Measurements from ENCODE around the gene FGFR4. TPM values are rescaled to one million over a fixed set of nuclear protein-coding genes. Genes with fewer than 3 reads are reported as not detected.
A peak's percentile ranks its signal among the peaks of the same experiment; 100 is the strongest.

The FGFR4 gene
- total RNA-seq, 1 experiment from 2014 or later = 2.0 TPM

DNA sequence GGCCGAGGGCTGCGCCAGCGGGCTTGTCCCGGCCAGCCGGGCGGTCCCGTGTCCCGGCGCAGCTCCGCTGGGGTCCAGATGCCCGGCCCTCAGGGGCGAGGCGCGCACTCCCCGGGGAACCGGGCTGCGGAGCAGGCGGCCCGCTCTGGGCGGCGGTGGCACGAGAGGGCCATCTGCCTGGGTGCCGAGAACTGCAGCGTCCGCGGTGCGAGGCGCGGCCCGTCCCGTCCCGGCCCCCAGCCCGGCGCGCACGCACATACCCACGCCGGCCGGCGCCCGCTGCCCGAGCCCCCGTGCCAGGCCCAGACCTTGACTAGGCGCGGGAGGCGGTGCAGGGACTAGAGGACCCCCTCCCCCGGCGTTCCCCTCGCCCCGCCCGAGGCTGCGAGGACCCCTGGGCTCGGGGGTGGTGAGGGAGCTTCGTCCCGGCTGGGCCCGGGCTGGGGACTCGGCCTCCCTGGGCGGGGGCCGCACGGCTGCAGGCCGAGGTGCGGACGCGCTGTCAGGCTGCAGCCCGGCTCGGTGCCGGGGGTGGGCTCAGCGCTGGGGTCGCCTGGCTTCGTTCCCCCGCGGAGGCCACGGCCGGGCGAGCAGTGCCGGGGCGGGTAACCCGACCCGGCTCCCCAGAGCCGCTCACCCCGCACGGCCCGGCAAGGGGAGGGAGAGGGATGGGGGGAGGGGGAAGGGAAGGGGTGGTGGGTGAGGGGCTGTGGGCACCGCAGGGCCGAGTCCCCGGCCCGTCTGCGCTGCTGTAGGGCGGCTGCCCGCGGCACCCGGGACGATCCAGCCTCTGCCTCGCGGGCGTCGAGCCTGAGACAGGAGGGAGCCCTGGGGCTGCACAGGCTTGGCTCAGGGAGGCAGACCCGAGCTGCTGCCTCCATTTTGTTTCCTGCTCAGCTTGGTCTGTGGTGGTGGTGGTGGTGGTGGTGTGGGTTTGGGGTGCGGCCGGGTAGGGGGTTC, 45.7 kb downstream of the FGFR4 start:
- DNase-seq (ENCODE audit: low read depth) = no peak

DNA sequence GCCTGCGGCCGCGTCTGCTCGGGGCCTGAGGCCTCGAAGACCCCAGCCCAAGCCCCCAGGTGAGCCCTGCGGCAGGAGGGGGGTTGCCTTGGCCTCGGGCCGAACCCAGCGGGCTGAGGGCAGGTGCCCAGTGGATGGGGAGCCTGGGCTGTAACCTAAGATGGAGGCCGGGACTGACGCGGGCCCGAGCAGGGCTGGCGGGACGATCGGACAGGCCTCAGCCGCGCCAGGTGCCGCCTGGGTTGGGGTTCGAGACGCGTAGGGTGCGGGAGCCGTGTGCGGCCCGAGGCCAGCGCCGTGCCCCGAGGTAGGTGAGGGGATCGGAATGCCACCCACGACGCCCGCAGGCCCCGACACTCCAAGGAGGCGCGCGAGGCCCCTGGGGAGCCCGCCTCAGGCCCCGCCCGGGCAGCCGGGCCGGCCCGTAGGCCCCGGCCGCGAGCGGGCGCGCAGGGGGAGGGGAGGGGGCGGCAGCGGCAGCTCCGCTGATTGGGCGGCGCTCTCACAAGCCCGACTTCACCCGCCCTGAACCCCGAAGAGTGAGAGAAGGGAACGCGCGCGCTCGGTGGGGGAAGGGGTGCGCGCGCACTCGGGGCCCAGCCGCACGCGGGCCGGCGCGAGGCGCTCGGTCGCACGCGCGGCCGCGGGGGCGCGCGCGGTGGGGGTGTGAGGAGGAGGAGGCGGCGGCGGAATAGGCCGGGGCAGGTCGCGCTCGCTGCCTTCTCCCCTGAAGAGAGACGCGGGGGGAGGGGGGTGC, 46.6 kb downstream of the FGFR4 start, which contains the start of gene NSD1:
TSS of gene NSD1 (plus strand) at position 678 of the 757 bp plus-strand sequence. CDS start 1,331 bp downstream, outside the sequence.
- peak; percentile 70 for DNase-seq (ENCODE audit: low read depth)

DNA sequence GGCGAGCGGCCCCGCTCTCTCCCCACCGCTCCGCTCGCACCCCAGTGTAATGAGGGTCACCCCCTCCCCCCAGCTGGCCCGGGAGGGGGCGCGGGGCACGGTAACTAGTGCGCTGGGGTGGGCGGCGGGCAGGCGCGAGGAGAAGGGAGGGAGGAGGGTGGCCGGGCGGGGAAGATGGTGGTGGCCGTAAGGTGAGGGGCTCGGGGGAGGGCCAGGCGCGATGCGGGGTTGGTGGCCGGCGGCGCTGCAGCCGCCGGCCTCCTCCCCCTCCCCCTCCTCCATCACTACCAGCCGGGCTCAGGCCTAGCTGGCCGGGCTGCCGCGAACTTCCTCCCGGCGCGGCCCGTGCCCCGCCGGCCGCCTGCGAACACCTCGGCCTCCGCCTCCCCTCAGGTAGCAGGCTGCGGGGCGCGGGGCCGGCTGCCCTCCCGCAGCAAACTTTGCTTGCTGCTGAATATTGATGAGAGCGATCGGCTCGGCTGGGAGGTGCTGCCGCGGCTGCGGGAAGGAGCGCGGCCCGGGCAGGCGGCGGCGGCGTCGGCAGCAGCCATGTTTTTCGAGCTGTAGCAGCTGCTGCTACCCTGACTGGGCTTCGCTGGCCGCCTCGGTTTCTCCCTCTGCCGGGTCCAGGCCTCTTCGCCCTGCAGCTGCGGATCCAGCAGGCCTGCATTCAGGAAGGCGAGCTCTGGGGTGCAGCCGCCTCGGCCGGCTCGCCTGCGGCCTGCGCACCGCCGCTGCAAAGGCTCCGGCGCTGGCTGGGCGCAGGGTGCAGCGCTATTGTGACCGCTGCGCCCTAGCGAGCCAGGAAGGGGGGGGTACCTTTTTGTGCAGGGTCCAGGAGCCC, 47.4 kb downstream of the FGFR4 start:
- peak; percentile 37 for DNase-seq (ENCODE audit: low read depth)

DNA sequence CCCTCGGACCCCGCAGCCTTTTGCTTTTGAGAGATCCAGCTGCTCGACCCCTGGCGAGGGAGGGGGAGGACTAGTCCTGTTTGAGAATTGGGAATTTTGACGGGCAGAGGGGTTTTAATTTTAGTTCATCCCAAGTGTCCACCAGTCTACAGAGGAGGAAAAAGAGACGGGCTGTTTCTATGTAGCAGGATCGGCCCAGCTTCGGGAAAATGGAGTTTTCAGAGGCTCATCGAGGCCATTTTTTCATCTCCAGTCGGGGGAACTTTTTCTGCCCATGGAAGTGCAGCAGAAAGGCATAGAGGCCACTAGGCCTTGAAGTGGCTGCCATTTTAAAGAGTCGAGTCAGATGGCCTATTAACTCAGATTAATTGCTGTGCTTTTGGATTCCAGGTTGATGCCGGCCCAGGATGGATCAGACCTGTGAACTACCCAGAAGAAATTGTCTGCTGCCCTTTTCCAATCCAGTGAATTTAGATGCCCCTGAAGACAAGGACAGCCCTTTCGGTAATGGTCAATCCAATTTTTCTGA, 48.0 kb downstream of the FGFR4 start:
- no peak for DNase-seq (ENCODE audit: low read depth)

DNA sequence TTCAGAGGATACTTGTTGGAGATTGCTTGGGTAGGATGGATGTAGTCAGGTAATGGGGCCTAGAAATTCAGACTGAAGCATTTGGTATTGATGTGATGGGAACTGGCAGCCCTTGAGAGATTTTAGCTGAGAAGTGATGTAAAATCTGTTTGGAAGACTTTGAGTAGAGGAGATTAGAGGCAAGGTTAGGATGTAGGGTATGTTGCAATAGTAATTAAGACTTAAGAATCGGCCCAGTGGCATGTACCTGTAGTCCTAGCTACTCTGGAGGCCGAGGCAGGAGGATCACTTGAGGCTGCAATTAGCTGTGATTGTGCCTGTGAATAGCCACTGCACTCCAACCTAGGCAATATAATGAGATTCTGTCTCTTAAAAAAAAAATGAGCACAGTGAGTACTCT, 53.6 kb downstream of the FGFR4 start:
- DNase-seq (ENCODE audit: low read depth) = no peak

DNA sequence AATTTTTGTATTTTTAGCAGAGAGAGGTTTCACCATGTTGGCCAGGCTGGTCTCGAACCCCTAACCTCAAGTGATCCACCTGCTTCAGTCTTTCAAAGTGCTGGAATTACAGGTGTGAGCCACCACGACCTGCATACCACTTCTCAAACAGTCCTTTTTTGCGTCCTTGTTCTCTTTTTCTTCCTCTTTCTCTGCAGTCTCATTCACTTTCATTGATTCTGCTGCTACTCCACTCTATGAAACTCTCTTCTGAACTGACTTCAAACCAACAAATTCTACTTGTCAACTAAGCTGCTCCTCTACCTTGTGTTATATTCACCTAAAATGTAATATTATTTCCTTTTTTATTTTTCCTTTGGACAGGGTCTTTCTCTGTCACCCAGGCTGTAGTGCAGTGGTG, 54.8 kb downstream of the FGFR4 start:
- no peak for DNase-seq (ENCODE audit: low read depth)

DNA sequence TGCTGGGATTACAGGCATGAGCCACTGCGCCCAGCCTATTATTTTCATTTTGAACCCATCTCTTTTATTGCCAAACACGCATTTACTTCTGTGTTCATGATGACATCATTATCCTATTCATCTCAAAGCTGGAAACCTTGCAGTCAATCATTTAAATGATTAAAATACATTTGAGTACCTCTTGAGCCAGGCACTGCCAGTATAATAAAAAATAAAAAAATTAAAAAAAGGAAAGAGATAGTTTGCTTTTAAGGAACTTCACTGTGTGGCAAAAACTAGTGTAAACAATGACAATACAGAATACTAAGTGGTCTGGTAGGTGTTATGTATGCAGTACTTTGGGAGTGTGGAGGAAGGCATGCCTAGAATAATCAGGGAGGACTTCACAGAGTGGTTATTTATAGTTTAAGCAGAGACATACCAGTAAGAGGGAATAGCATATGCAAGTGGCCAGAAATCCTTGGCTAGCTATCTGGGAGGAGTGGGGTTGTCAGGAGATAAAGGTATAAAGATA, 55.4 kb downstream of the FGFR4 start:
- DNase-seq (ENCODE audit: low read depth) = no peak

DNA sequence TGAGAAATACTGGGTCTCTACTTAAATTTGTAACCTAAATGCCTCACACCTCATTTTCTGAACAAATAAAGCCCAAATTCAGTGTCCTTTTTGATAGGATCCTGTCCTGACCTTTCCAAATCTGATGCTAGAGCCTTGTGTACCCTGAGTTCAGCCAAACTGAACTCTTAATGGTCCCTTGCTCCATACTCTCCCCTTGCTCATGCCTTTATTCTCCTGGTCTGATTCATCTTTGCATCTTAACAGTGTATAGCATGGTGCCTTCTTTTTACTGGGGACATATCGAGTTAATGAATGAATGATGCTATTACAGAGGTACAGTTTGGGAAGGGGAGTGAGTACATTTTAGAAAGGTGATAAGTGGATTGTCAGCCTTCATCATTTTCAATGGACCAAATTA, 56.1 kb downstream of the FGFR4 start:
- no peak for DNase-seq (ENCODE audit: low read depth)

DNA sequence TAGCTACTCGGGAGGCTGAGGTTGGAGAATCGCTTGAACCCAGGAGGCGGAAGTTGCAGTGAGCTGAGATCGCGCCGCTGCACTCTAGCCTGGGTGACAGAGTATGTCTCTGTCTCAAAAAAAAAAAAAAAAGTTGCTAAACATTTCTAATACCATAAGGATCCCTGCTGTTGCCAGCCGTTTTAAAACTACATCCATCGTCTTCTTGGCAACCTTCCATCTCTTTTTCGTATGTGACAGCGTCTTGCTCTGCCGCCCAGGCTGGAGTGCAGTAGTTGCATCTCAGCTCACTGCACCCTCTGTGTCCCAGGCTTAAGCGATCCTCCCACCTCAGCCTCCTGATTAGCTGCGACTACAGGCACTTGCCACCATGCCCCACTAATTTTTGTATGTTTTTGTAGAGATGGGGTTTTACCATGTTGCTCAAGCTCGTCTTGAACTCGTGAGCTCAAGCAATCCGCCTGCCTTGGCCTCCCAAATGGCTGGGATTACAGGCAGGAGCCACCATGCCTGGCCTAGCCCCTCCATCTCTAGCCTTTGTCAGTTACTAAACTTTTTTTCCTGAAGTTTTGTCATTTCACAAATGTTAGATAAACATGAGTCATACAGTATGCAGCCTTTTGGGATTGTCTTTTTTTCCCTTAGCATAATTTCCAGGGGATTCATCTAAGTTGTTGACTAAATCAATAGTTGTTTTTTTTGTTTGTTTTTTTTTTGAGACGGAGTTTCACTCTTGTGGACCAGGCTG, 60.4 kb downstream of the FGFR4 start:
- DNase-seq (ENCODE audit: low read depth) = no peak

Other genes starting within 250 kb of the FGFR4 start
- gene HK3, start 187.6 kb upstream of the FGFR4 start, total RNA-seq (2014; rRNA removed; shearing (Covaris generic)) = not detected in 2 replicates
- 15.5 and 17.5 TPM in 2 replicates for gene UIMC1, start 80.1 kb upstream of the FGFR4 start, total RNA-seq (2014; rRNA removed; shearing (Covaris generic))
- 9.4 and 10.0 TPM in 2 replicates for gene ZNF346, start 64.2 kb upstream of the FGFR4 start, total RNA-seq (2014; rRNA removed; shearing (Covaris generic))
- 11.5 and 14.5 TPM in 2 replicates for gene NSD1, start 46.9 kb downstream of the FGFR4 start, total RNA-seq (2014; rRNA removed; shearing (Covaris generic))
- 10.3 and 15.1 TPM in 2 replicates for gene RAB24, start 216.8 kb downstream of the FGFR4 start, total RNA-seq (2014; rRNA removed; shearing (Covaris generic))
- gene PRELID1, start 216.9 kb downstream of the FGFR4 start, total RNA-seq (2014; rRNA removed; shearing (Covaris generic)) = 256 and 386 TPM in 2 replicates
- 50.6 and 72.9 TPM in 2 replicates for gene MXD3, start 225.0 kb downstream of the FGFR4 start, total RNA-seq (2014; rRNA removed; shearing (Covaris generic))

Measured in RPMI7951 (cell line).